ENCODE measurements around the gene PIGW. TPM values are rescaled to one million over a fixed set of nuclear protein-coding genes. Genes with fewer than 3 reads are reported as not detected.
"Not testable (repeated sequence)": the region's sequence is repeated elsewhere in the genome, so short reads cannot be mapped to it uniquely, and the experiment has no call there.

The PIGW gene
- polyA plus RNA-seq, 1 donor: 9.8 TPM

- H3K4me3 ChIP-seq (ENCODE audit: low read length): no peak overlapping the region
- H3K27me3 ChIP-seq (ENCODE audit: control insufficient read depth, insufficient read depth, low read length): no peaks in the 10 kb centered on the region
- H3K4me1 ChIP-seq (ENCODE audit: control insufficient read depth, insufficient read depth, low read length): no peaks in the 10 kb centered on the region
- H3K27ac ChIP-seq (ENCODE audit: low read length): no peak overlapping the region
- WGBS (ENCODE audit: insufficient coverage, low lambda C conversion rate): no CpG with 5 or more reads among the region's 6 CpGs
- no peaks in the 10 kb centered on the region for H3K9me3 ChIP-seq (ENCODE audit: control insufficient read depth, low read depth, low read length)
- no peak for DNase-seq
- peaks cover 78% of the 10 kb centered on the region for H3K36me3 ChIP-seq (ENCODE audit: control insufficient read depth, insufficient read depth, low read length)
Observed at GRCh38 chr17:36507266-36507665, 27.5 kb upstream of the PIGW start.

GRCh38 chr17:36508439-36508838 is 26.3 kb upstream of the PIGW start:
- H3K4me3 ChIP-seq (ENCODE audit: low read length); H3K27me3 ChIP-seq (ENCODE audit: control insufficient read depth, insufficient read depth, low read length); H3K9me3 ChIP-seq (ENCODE audit: control insufficient read depth, low read depth, low read length); H3K27ac ChIP-seq (ENCODE audit: low read length); DNase-seq; H3K4me1 ChIP-seq (ENCODE audit: control insufficient read depth, insufficient read depth, low read length): not testable (repeated sequence)
- peaks cover 76% of the 10 kb centered on the region for H3K36me3 ChIP-seq (ENCODE audit: control insufficient read depth, insufficient read depth, low read length)
- WGBS (ENCODE audit: insufficient coverage, low lambda C conversion rate): no CpG with 5 or more reads among the region's 2 CpGs

- no CpG with 5 or more reads among the region's 9 CpGs for WGBS (ENCODE audit: insufficient coverage, low lambda C conversion rate)
- no peak overlapping the region for H3K27ac ChIP-seq (ENCODE audit: low read length)
- H3K4me3 ChIP-seq (ENCODE audit: low read length): no peak overlapping the region
- no peaks in the 10 kb centered on the region for H3K9me3 ChIP-seq (ENCODE audit: control insufficient read depth, low read depth, low read length)
- no peak for DNase-seq
- H3K4me1 ChIP-seq (ENCODE audit: control insufficient read depth, insufficient read depth, low read length): no peaks in the 10 kb centered on the region
- H3K36me3 ChIP-seq (ENCODE audit: control insufficient read depth, insufficient read depth, low read length): peaks cover 75% of the 10 kb centered on the region
- no peaks in the 10 kb centered on the region for H3K27me3 ChIP-seq (ENCODE audit: control insufficient read depth, insufficient read depth, low read length)
Observed at GRCh38 chr17:36509272-36509985, 25.4 kb upstream of the PIGW start.

GRCh38 chr17:36510636-36511035 is 24.2 kb upstream of the PIGW start:
- peaks cover 79% of the 10 kb centered on the region for H3K36me3 ChIP-seq (ENCODE audit: control insufficient read depth, insufficient read depth, low read length)

GRCh38 chr17:36511216-36511615 is 23.6 kb upstream of the PIGW start:
- H3K4me1 ChIP-seq (ENCODE audit: control insufficient read depth, insufficient read depth, low read length): no peaks in the 10 kb centered on the region
- no peaks in the 10 kb centered on the region for H3K27me3 ChIP-seq (ENCODE audit: control insufficient read depth, insufficient read depth, low read length)
- H3K27ac ChIP-seq (ENCODE audit: low read length): no peak overlapping the region
- no CpG with 5 or more reads among the region's 6 CpGs for WGBS (ENCODE audit: insufficient coverage, low lambda C conversion rate)
- DNase-seq: no peak
- H3K4me3 ChIP-seq (ENCODE audit: low read length): no peak overlapping the region
- peaks cover 78% of the 10 kb centered on the region for H3K36me3 ChIP-seq (ENCODE audit: control insufficient read depth, insufficient read depth, low read length)
- H3K9me3 ChIP-seq (ENCODE audit: control insufficient read depth, low read depth, low read length): no peaks in the 10 kb centered on the region

More at GRCh38 chr17:36510636-36511035, 24.2 kb upstream of the PIGW start:
- no peaks in the 10 kb centered on the region for H3K27me3 ChIP-seq (ENCODE audit: control insufficient read depth, insufficient read depth, low read length)
- no peak overlapping the region for H3K27ac ChIP-seq (ENCODE audit: low read length)
- no peak overlapping the region for H3K4me3 ChIP-seq (ENCODE audit: low read length)
- whole genome bisulfite sequencing (ENCODE audit: insufficient coverage, low lambda C conversion rate): no CpG with 5 or more reads among the region's 14 CpGs
- no peaks in the 10 kb centered on the region for H3K9me3 ChIP-seq (ENCODE audit: control insufficient read depth, low read depth, low read length)
- no peak for DNase-seq
- H3K4me1 ChIP-seq (ENCODE audit: control insufficient read depth, insufficient read depth, low read length): no peaks in the 10 kb centered on the region

- Histone ChIP-seq H3K27ac (ENCODE audit: low read length) (no peak overlapping the region), H3K27me3 (ENCODE audit: control insufficient read depth, insufficient read depth, low read length) (no peaks in the 10 kb centered on the region), H3K4me1 (ENCODE audit: control insufficient read depth, insufficient read depth, low read length) (no peaks in the 10 kb centered on the region), H3K9me3 (ENCODE audit: control insufficient read depth, low read depth, low read length) (no peaks in the 10 kb centered on the region), H3K4me3 (ENCODE audit: low read length) (no peak overlapping the region), H3K36me3 (ENCODE audit: control insufficient read depth, insufficient read depth, low read length) (peaks cover 68% of the 10 kb centered on the region)
- no peak for DNase-seq
- WGBS (ENCODE audit: insufficient coverage, low lambda C conversion rate): 100% methylated on average over 1 of the region's 5 CpGs
Observed at GRCh38 chr17:36512641-36513040, 22.1 kb upstream of the PIGW start.

GRCh38 chr17:36514856-36515255 is 19.9 kb upstream of the PIGW start:
- Histone ChIP-seq H3K27ac (ENCODE audit: low read length) (no peak overlapping the region), H3K36me3 (ENCODE audit: control insufficient read depth, insufficient read depth, low read length) (peaks cover 53% of the 10 kb centered on the region), H3K4me3 (ENCODE audit: low read length) (no peak overlapping the region), H3K9me3 (ENCODE audit: control insufficient read depth, low read depth, low read length) (no peaks in the 10 kb centered on the region), H3K4me1 (ENCODE audit: control insufficient read depth, insufficient read depth, low read length) (no peaks in the 10 kb centered on the region), H3K27me3 (ENCODE audit: control insufficient read depth, insufficient read depth, low read length) (no peaks in the 10 kb centered on the region)
- no peak for DNase-seq
- no CpG with 5 or more reads among the region's 3 CpGs for WGBS (ENCODE audit: insufficient coverage, low lambda C conversion rate)

- peaks cover 49% of the 10 kb centered on the region for H3K36me3 ChIP-seq (ENCODE audit: control insufficient read depth, insufficient read depth, low read length)
- no CpG with 5 or more reads among the region's 4 CpGs for WGBS (ENCODE audit: insufficient coverage, low lambda C conversion rate)
Observed at GRCh38 chr17:36515837-36516236, 18.9 kb upstream of the PIGW start.

GRCh38 chr17:36523113-36523512 is 11.7 kb upstream of the PIGW start:
- Histone ChIP-seq H3K4me1 (ENCODE audit: control insufficient read depth, insufficient read depth, low read length) (no peaks in the 10 kb centered on the region), H3K9me3 (ENCODE audit: control insufficient read depth, low read depth, low read length) (no peaks in the 10 kb centered on the region), H3K36me3 (ENCODE audit: control insufficient read depth, insufficient read depth, low read length) (peaks cover 48% of the 10 kb centered on the region), H3K4me3 (ENCODE audit: low read length) (no peak overlapping the region), H3K27me3 (ENCODE audit: control insufficient read depth, insufficient read depth, low read length) (no peaks in the 10 kb centered on the region), H3K27ac (ENCODE audit: low read length) (no peak overlapping the region)
- WGBS (ENCODE audit: insufficient coverage, low lambda C conversion rate): no CpG with 5 or more reads among the region's 2 CpGs
- DNase-seq: no peak

More at GRCh38 chr17:36515837-36516236, 18.9 kb upstream of the PIGW start:
- DNase-seq: no peak
- no peaks in the 10 kb centered on the region for H3K4me1 ChIP-seq (ENCODE audit: control insufficient read depth, insufficient read depth, low read length)
- no peak overlapping the region for H3K27ac ChIP-seq (ENCODE audit: low read length)
- H3K4me3 ChIP-seq (ENCODE audit: low read length): no peak overlapping the region
- no peaks in the 10 kb centered on the region for H3K27me3 ChIP-seq (ENCODE audit: control insufficient read depth, insufficient read depth, low read length)
- no peaks in the 10 kb centered on the region for H3K9me3 ChIP-seq (ENCODE audit: control insufficient read depth, low read depth, low read length)

GRCh38 chr17:36524428-36524876 is 10.3 kb upstream of the PIGW start:
- Histone ChIP-seq H3K27ac (ENCODE audit: low read length) (no peak overlapping the region), H3K9me3 (ENCODE audit: control insufficient read depth, low read depth, low read length) (no peaks in the 10 kb centered on the region), H3K36me3 (ENCODE audit: control insufficient read depth, insufficient read depth, low read length) (peaks cover 58% of the 10 kb centered on the region), H3K4me1 (ENCODE audit: control insufficient read depth, insufficient read depth, low read length) (no peaks in the 10 kb centered on the region), H3K27me3 (ENCODE audit: control insufficient read depth, insufficient read depth, low read length) (no peaks in the 10 kb centered on the region), H3K4me3 (ENCODE audit: low read length) (no peak overlapping the region)
- no peak for DNase-seq
- WGBS (ENCODE audit: insufficient coverage, low lambda C conversion rate): no CpG with 5 or more reads among the region's 4 CpGs

GRCh38 chr17:36525113-36525512 is 9.7 kb upstream of the PIGW start:
- Histone ChIP-seq H3K4me1 (ENCODE audit: control insufficient read depth, insufficient read depth, low read length) (no peaks in the 10 kb centered on the region), H3K27me3 (ENCODE audit: control insufficient read depth, insufficient read depth, low read length) (no peaks in the 10 kb centered on the region), H3K4me3 (ENCODE audit: low read length) (no peak overlapping the region), H3K27ac (ENCODE audit: low read length) (no peak overlapping the region), H3K36me3 (ENCODE audit: control insufficient read depth, insufficient read depth, low read length) (peaks cover 64% of the 10 kb centered on the region), H3K9me3 (ENCODE audit: control insufficient read depth, low read depth, low read length) (no peaks in the 10 kb centered on the region)
- DNase-seq: no peak
- WGBS (ENCODE audit: insufficient coverage, low lambda C conversion rate): no CpG with 5 or more reads among the region's 2 CpGs
